ENCODE data around the gene GPR161.
A peak's percentile ranks its signal among the peaks of the same experiment; 100 is the strongest.
"Not testable (repeated sequence)": the region's sequence is repeated elsewhere in the genome, so short reads cannot be mapped to it uniquely, and the experiment has no call there.

The GPR161 gene

GRCh38 chr1:168136709-168137514, at the start of gene GPR161:
TSS of gene GPR161 (minus strand) at chr1:168136930. CDS start at chr1:168104850, 32,080 bp downstream.
- peak; percentile 30 for DNase-seq

- not testable (repeated sequence) for DNase-seq
Observed at GRCh38 chr1:168181063-168181720, 44.5 kb upstream of the GPR161 start.

- DNase-seq = no peak
Observed at GRCh38 chr1:168180148-168180524, 43.4 kb upstream of the GPR161 start.

- no peak for DNase-seq
Observed at GRCh38 chr1:168179438-168180147, 42.9 kb upstream of the GPR161 start.

GRCh38 chr1:168178638-168179437, 42.1 kb upstream of the GPR161 start, which contains the start of gene TIPRL:
TSS of gene TIPRL (plus strand) at chr1:168178962. CDS start at chr1:168179078, 116 bp downstream.
- peak; percentile 92 for DNase-seq

- no peak for DNase-seq
Observed at GRCh38 chr1:168178227-168178637, 41.5 kb upstream of the GPR161 start.

- no peak for DNase-seq
Observed at GRCh38 chr1:168172250-168172915, 35.7 kb upstream of the GPR161 start.

GRCh38 chr1:168170564-168171508, 34.1 kb upstream of the GPR161 start:
- no peak for DNase-seq

- no peak for DNase-seq
Observed at GRCh38 chr1:168167806-168168205, 31.1 kb upstream of the GPR161 start.

- no peak for DNase-seq
Observed at GRCh38 chr1:168164771-168165170, 28.0 kb upstream of the GPR161 start.

GRCh38 chr1:168163670-168164069, 26.9 kb upstream of the GPR161 start:
- no peak for DNase-seq

GRCh38 chr1:168161459-168161858, 24.7 kb upstream of the GPR161 start:
- no peak for DNase-seq

- no peak for DNase-seq
Observed at GRCh38 chr1:168159979-168160378, 23.2 kb upstream of the GPR161 start.

GRCh38 chr1:168159251-168159650, 22.5 kb upstream of the GPR161 start:
- no peak for DNase-seq

GRCh38 chr1:168157638-168158037, 20.9 kb upstream of the GPR161 start:
- no peak for DNase-seq

- no peak for DNase-seq
Observed at GRCh38 chr1:168155910-168156309, 19.2 kb upstream of the GPR161 start.

GRCh38 chr1:168154707-168155106, 18.0 kb upstream of the GPR161 start:
- not testable (repeated sequence) for DNase-seq

GRCh38 chr1:168151935-168152334, 15.2 kb upstream of the GPR161 start:
- DNase-seq = no peak

- DNase-seq = no peak
Observed at GRCh38 chr1:168150283-168150682, 13.6 kb upstream of the GPR161 start.

GRCh38 chr1:168148916-168149315, 12.2 kb upstream of the GPR161 start:
- DNase-seq = no peak

GRCh38 chr1:168146626-168147025, 9.9 kb upstream of the GPR161 start:
- no peak for DNase-seq

Data from NCI-H510A (cell line).